Measurements from ENCODE around the gene DPP10. TPM values are rescaled to one million over a fixed set of nuclear protein-coding genes. Genes with fewer than 3 reads are reported as not detected.

DPP10 gene
- total and polyA plus RNA-seq, 2 of the 13 experiments (the other 11 are each of a cell fraction or from before 2014, with no cell fraction given): 0.95 to 1.7 TPM

DNA sequence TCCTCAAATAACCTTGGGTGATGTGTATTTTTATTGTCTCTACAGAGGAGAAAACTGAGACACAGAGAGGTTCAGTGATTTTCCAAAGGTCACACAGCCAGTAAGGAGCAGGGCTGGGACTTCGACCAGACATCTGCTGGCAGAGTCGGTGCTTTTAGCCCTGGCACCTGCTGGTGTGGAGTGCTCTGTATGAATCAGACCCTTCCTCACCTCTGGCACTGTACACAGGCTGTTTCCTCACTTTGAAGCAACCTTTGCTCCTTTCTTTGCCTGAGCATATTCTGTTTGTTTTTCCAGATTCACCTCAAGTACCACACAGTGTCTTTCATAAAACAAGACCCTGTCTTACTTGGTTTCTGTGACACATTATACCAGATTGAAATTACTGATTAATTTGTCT is 107.9 kb downstream of the DPP10 start (continued):
- TF ChIP-seq PAX8 (CRISPR knock-in tag; IDR thresholded peaks at IDR 0.05; ENCODE audit: borderline replicate concordance) (no peak), ZNF484 (CRISPR knock-in tag; IDR thresholded peaks at IDR 0.05; ENCODE audit: borderline replicate concordance, low read depth) (no peak), MAZ (IDR thresholded peaks at IDR 0.05; ENCODE audit: borderline replicate concordance, low read depth, low read length) (no peak), MAZ (CRISPR knock-in tag; IDR thresholded peaks at IDR 0.05; ENCODE audit: low read depth) (no peak), ZBTB46 (CRISPR knock-in tag; IDR thresholded peaks at IDR 0.05; ENCODE audit: borderline replicate concordance) (no peak), ZNF703 (CRISPR knock-in tag; IDR thresholded peaks at IDR 0.05; ENCODE audit: borderline replicate concordance) (no peak), ZNF326 (CRISPR knock-in tag; IDR thresholded peaks at IDR 0.05; ENCODE audit: borderline replicate concordance) (no peak), ZNF33B (CRISPR knock-in tag; IDR thresholded peaks at IDR 0.05) (no peak), TMF1 (CRISPR knock-in tag; IDR thresholded peaks at IDR 0.05; ENCODE audit: low read depth) (no peak), HIVEP1 (CRISPR knock-in tag; IDR thresholded peaks at IDR 0.05) (no peak), ZNF33A (CRISPR knock-in tag; IDR thresholded peaks at IDR 0.05; ENCODE audit: borderline replicate concordance) (no peak), DDIT3 (CRISPR knock-in tag; IDR thresholded peaks at IDR 0.05) (no peak), IRX3 (CRISPR knock-in tag; IDR thresholded peaks at IDR 0.05; ENCODE audit: borderline replicate concordance, low read depth) (no peak)
- TF ChIP-seq, protein P1, sequence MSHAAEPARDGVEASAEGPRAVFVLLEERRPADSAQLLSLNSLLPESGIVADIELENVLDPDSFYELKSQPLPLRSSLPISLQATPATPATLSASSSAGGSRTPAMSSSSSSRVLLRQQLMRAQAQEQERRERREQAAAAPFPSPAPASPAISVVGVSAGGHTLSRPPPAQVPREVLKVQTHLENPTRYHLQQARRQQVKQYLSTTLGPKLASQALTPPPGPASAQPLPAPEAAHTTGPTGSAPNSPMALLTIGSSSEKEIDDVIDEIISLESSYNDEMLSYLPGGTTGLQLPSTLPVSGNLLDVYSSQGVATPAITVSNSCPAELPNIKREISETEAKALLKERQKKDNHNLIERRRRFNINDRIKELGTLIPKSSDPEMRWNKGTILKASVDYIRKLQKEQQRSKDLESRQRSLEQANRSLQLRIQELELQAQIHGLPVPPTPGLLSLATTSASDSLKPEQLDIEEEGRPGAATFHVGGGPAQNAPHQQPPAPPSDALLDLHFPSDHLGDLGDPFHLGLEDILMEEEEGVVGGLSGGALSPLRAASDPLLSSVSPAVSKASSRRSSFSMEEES (CRISPR knock-in tag; IDR thresholded peaks at IDR 0.05): no peak
- TF ChIP-seq, protein P2, sequence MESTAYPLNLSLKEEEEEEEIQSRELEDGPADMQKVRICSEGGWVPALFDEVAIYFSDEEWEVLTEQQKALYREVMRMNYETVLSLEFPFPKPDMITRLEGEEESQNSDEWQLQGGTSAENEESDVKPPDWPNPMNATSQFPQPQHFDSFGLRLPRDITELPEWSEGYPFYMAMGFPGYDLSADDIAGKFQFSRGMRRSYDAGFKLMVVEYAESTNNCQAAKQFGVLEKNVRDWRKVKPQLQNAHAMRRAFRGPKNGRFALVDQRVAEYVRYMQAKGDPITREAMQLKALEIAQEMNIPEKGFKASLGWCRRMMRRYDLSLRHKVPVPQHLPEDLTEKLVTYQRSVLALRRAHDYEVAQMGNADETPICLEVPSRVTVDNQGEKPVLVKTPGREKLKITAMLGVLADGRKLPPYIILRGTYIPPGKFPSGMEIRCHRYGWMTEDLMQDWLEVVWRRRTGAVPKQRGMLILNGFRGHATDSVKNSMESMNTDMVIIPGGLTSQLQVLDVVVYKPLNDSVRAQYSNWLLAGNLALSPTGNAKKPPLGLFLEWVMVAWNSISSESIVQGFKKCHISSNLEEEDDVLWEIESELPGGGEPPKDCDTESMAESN (CRISPR knock-in tag; conservative IDR thresholded peaks at IDR 0.05): 0 out of 2 replicates have a peak, but pooled peaks have one; percentile 41
- TF ChIP-seq, protein P3, sequence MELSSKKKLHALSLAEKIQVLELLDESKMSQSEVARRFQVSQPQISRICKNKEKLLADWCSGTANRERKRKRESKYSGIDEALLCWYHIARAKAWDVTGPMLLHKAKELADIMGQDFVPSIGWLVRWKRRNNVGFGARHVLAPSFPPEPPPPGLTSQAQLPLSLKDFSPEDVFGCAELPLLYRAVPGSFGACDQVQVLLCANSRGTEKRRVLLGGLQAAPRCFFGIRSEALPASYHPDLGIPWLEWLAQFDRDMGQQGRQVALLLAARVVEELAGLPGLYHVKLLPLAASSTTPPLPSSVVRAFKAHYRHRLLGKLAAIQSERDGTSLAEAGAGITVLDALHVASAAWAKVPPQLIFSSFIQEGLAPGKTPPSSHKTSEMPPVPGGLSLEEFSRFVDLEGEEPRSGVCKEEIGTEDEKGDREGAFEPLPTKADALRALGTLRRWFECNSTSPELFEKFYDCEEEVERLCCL (CRISPR knock-in tag; IDR thresholded peaks at IDR 0.05; ENCODE audit: borderline replicate concordance): no peak
- TF ChIP-seq, protein P4, sequence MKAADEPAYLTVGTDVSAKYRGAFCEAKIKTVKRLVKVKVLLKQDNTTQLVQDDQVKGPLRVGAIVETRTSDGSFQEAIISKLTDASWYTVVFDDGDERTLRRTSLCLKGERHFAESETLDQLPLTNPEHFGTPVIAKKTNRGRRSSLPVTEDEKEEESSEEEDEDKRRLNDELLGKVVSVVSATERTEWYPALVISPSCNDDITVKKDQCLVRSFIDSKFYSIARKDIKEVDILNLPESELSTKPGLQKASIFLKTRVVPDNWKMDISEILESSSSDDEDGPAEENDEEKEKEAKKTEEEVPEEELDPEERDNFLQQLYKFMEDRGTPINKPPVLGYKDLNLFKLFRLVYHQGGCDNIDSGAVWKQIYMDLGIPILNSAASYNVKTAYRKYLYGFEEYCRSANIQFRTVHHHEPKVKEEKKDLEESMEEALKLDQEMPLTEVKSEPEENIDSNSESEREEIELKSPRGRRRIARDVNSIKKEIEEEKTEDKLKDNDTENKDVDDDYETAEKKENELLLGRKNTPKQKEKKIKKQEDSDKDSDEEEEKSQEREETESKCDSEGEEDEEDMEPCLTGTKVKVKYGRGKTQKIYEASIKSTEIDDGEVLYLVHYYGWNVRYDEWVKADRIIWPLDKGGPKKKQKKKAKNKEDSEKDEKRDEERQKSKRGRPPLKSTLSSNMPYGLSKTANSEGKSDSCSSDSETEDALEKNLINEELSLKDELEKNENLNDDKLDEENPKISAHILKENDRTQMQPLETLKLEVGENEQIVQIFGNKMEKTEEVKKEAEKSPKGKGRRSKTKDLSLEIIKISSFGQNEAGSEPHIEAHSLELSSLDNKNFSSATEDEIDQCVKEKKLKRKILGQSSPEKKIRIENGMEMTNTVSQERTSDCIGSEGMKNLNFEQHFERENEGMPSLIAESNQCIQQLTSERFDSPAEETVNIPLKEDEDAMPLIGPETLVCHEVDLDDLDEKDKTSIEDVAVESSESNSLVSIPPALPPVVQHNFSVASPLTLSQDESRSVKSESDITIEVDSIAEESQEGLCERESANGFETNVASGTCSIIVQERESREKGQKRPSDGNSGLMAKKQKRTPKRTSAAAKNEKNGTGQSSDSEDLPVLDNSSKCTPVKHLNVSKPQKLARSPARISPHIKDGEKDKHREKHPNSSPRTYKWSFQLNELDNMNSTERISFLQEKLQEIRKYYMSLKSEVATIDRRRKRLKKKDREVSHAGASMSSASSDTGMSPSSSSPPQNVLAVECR (CRISPR knock-in tag; IDR thresholded peaks at IDR 0.05; ENCODE audit: borderline replicate concordance): no peak

Measured in HepG2 (cell line).